GM10847 (cell line): ENCODE results near the gene ZNF699.

ENCODE experiments used
- POLR2A ChIP-seq: IDR thresholded peaks from 2 replicates; pipeline ENCODE4 v1.6.1; 2011; ENCODE audit not compliant: insufficient read length; ENCODE audit errors: extremely low read depth

ZNF699 gene

DNA sequence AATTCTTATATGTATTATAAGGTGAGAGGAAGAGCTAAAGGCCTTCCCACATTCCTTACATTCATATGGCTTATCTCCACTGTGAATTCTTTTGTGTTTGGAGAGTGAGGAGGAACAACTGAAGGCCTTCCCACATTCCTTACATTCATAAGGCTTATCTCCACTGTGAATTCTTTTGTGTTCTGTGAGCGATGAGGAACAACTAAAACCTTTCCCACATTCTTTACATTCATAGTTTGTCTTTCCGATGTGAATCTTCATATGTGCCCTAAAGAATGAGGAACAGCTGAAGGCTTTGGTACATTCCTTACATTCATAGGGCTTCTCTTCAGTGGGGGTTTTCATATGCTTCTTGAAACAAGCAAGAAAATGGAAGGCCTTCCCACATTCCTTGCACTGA is 13.3 kb downstream of the ZNF699 start:
- no peak for TF ChIP-seq POLR2A

DNA sequence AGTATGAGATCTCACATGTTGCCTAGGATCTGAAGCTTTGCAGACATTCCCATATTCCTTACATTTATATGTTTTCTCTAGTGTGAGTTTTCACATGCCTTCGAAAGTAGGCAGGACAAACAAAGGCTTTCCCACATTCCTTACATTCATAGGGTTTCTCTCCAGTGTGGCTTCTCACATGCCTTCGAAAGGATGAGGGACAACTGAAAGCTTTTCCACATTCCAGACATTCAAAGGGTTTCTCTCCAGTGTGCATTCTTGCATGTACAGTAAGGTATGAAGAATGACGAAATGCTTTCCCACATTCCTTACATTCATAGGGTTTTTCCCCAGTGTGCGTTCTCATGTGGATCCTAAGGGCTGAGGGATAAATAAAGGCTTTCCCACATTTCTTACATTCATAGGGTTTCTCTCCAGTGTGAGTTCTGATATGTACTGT is 14.2 kb downstream of the ZNF699 start:
- TF ChIP-seq POLR2A, result no peak

DNA sequence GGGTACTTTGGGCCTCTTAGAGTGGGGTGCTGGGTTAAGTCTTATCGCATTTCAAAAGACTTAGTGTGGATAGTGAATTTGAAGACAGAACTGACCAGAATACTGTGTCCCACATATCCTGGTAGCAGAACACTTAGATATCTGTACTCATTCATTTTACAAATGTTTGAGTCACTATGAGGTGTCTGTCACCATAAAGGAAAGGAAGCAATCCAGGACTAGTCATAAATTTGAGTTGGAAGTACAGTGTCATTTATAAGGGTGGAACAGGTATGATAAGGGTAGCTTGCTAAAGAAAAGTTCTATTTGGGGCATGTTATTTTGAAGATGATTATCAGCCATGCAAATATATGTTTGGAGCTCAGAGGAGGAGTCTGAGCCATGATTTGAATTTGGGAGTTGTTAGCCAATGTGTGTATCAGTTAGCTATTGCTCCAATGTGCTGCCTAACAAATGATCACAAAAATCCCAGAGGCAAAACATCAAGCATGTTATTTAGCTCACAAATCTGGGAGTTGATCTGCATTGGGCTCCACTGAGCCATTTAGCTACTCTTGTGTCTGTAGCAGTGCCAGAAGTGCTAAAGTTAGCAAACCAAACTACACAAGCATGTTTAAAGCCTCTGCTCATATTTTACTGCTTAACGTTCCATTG is 20.3 kb downstream of the ZNF699 start:
- no peak for TF ChIP-seq POLR2A

DNA sequence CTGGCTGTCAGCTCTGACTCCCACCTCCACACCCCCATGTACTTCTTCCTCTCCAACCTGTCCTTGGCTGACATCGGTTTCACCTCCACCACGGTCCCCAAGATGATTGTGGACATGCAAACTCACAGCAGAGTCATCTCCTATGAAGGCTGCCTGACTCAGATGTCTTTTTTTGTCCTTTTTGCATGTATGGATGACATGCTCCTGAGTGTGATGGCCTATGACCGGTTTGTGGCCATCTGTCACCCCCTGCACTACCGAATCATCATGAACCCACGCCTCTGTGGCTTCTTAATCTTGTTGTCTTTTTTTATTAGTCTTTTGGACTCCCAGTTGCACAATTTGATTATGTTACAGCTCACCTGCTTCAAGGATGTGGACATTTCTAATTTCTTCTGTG is 58.4 kb downstream of the ZNF699 start:
- TF ChIP-seq POLR2A, result no peak

DNA sequence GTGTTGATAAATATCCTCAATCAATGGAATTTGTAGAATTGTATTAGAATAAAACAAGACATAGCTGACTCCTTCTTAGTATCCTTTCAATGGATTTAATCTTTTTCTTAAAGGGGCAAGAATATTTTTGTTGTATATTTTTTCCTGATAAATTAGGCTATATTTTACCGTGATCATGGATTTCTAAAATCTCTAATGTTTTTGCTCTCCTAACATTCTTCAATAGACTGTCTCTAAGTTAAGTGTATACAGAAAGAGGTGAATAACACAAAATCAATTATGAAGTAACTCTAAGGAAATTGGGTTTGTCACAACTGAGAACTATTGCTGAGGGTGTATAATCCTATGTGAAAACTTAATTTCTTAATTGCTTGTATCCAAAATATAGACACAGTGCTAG is 59.0 kb downstream of the ZNF699 start, which contains the start of gene OR7E24:
Gene OR7E24, plus strand, starts transcription at position 301 of the 400 bp plus-strand sequence. CDS start 114 bp downstream, outside the sequence.
- TF ChIP-seq POLR2A, result no peak
